IPS-18a (cell line): ENCODE results near the gene RTCA.
A peak's percentile ranks its signal among the peaks of the same experiment; 100 is the strongest.
"Not testable (repeated sequence)": the region's sequence is repeated elsewhere in the genome, so short reads cannot be mapped to it uniquely, and the experiment has no call there.

Experiments used
- H3K27ac ChIP-seq: one replicate; pipeline ENCODE4 v1.5.1; 2013; ENCODE audit warnings: low read length
- H3K27me3 ChIP-seq: one replicate; pipeline ENCODE4 v1.6.1; 2013; ENCODE audit warnings: mild to moderate bottlenecking, low read length; ENCODE audit not compliant: control insufficient read depth, insufficient read depth
- H3K36me3 ChIP-seq: one replicate; pipeline ENCODE4 v1.6.1; 2013; ENCODE audit warnings: low read depth, low read length; ENCODE audit not compliant: control insufficient read depth
- H3K4me1 ChIP-seq: one replicate; pipeline ENCODE4 v1.6.1; 2013; ENCODE audit warnings: low read depth, low read length; ENCODE audit not compliant: control insufficient read depth
- H3K4me3 ChIP-seq: one replicate; pipeline ENCODE4 v1.5.1; 2013; ENCODE audit warnings: low read length
- H3K9ac ChIP-seq: one replicate; pipeline ENCODE4 v1.6.1; 2013; ENCODE audit warnings: mild to moderate bottlenecking, low read length, moderate library complexity
- H3K9me3 ChIP-seq: one replicate; pipeline ENCODE4 v1.6.1; 2013; ENCODE audit warnings: low read depth, low read length; ENCODE audit not compliant: control insufficient read depth

RTCA gene

DNA sequence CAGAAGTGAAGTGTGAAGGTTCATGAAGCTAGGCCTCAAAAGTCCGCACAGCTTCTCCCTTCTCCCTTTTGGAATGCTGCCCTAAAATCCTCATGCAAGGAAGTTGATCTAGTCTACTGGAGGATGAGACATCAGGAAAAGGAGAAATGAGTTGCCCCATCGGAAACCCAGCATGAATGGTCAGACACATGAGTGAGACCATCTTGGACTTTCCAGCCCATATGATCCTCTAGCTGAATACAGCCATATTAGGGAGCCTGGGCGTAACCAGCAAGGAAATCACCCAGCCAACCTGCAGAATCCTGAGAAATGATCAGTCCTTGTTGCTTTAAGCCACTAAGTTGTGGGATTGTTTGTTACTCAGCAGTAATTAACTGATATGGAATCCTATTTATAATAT, 28.9 kb upstream of the RTCA start:
- H3K27ac ChIP-seq: no peak overlapping the region
- no peaks in the 10 kb centered on the region for H3K4me1 ChIP-seq
- no peak overlapping the region for H3K4me3 ChIP-seq
- peaks cover 32% of the 10 kb centered on the region for H3K36me3 ChIP-seq
- no peak overlapping the region for H3K9ac ChIP-seq
- H3K9me3 ChIP-seq: no peaks in the 10 kb centered on the region
- H3K27me3 ChIP-seq: no peaks in the 10 kb centered on the region

DNA sequence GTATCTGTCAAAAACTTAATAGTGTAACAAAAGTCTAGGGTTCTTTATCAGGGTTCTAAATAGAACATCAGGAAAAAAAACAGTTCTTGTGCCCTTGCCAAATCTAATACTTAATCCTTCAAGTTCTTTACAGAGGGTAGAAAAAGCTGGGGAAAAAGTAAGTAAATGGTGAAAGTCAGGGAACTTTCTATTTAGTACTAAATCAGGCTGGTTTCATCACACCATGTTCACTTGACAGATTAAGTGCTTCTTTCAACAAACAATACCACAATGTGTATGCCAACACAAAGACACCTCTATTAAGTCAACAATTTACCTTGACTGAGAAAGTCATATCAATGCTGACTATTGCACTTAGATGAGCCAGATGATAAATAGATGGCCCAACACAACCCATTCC, 26.1 kb upstream of the RTCA start:
- Histone ChIP-seq H3K4me1 (no peaks in the 10 kb centered on the region), H3K27ac (no peak overlapping the region), H3K4me3 (no peak overlapping the region), H3K9ac (no peak overlapping the region), H3K27me3 (no peaks in the 10 kb centered on the region), H3K9me3 (no peaks in the 10 kb centered on the region), H3K36me3 (peaks cover 19% of the 10 kb centered on the region)

DNA sequence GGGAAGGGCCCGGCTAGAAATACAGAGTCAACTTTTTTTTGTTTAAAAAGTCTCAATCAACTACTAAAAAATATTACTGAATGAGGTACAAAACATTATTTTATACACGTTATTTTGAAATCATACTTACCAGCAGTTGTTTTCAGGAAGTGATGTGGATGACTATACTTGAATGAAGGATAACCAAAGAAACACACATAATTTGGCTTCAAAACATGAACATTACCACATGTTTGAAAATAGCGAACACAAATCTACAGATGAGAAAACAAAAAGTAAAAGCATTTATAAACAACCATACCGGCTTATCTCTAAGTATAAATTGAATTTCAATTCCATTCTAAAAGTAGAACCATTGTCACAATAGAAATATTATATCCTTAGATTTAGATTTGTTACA, 25.4 kb upstream of the RTCA start:
- H3K27me3 ChIP-seq: no peaks in the 10 kb centered on the region
- H3K9ac ChIP-seq: no peak overlapping the region
- no peak overlapping the region for H3K4me3 ChIP-seq
- no peaks in the 10 kb centered on the region for H3K9me3 ChIP-seq
- H3K36me3 ChIP-seq: peaks cover 19% of the 10 kb centered on the region
- H3K27ac ChIP-seq: no peak overlapping the region
- no peaks in the 10 kb centered on the region for H3K4me1 ChIP-seq

DNA sequence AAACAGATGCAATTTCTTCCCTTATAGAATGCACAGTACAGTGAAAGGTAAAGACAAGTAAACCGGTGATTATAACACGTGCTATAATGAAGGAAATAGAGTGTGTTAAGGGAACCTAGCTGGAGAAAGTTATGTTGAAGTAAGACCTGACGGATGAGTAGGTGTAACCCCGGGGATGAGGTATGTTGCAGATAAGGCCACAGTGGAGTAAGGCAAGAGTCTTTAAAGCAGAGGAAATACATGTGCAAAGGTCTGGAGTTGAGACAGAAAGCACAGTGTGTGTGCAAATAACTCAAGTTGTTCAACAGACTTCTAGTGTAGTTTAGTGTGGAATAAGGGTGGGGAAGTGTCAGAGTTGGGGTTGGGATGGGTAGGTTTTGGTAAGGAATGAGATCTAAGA, 19.3 kb upstream of the RTCA start:
- Histone ChIP-seq H3K9ac (no peak overlapping the region), H3K4me3 (no peak overlapping the region), H3K9me3 (no peaks in the 10 kb centered on the region), H3K27ac (no peak overlapping the region), H3K4me1 (peaks cover 12% of the 10 kb centered on the region), H3K36me3 (no peaks in the 10 kb centered on the region), H3K27me3 (no peaks in the 10 kb centered on the region)

DNA sequence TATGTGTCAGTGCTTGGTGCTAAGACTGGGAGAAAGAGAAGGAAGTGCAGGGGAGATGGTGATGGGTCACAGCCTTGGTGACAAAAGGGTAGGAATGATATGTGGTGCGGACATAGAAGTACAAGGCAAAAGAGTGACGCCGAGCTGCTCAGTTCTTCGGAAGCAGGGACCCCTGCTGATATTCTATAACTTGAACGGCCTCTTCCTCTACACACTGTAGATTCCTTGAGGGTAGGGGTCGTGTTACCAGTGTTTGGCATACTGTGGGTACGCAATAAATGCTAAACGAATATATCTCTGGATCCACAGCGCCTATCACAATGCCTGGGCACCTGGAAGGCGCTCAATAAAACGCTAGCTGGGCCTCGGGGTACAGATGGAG, 16.9 kb upstream of the RTCA start:
- Histone ChIP-seq H3K9ac (peak overlapping the region; percentile 97), H3K4me3 (peak overlapping the region; percentile 100), H3K9me3 (no peaks in the 10 kb centered on the region), H3K27me3 (no peaks in the 10 kb centered on the region), H3K36me3 (no peaks in the 10 kb centered on the region), H3K4me1 (peaks cover 12% of the 10 kb centered on the region), H3K27ac (peak overlapping the region; percentile 95)

DNA sequence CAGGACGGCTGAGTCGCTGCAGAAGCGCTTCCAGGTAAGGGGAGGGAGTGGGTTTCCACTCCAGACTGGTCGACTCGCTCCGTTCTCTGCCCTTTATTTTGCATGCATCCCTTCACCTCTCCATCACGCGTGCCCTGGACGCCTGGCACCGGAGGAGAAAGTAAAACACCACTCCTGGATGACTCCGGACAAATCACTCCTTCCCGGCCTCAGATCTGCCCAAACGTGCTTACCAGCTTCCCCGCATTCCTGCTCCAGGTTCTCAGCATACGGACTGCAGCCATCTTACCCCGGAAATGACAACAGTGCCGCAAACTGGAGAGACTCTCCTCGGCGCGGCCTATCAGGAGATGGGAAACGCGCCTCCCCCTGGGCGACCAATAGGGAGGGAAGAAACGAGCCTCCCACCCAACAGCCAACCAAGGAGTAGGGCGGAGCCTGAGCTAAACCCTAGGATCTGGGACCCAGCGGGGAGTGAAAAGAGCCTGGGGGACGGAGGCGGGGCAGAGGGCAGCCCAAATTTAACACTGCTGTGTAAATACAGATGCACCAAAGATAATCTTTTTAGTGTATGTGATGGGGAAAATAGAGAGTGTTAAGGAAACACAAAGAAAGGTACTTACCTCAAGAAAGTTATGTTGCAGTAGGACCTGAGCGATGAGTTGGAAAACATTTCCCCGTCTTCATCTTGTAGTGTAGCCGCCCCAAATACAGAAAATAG, 16.3 kb upstream of the RTCA start, which contains the start of gene DBT:
TSS of gene DBT (minus strand) at position 298 of the 721 bp plus-strand sequence. CDS start at position 284, 14 bp downstream.
- no peaks in the 10 kb centered on the region for H3K9me3 ChIP-seq
- peak within 1 kb of the TSS; percentile 95 for H3K27ac ChIP-seq

DNA sequence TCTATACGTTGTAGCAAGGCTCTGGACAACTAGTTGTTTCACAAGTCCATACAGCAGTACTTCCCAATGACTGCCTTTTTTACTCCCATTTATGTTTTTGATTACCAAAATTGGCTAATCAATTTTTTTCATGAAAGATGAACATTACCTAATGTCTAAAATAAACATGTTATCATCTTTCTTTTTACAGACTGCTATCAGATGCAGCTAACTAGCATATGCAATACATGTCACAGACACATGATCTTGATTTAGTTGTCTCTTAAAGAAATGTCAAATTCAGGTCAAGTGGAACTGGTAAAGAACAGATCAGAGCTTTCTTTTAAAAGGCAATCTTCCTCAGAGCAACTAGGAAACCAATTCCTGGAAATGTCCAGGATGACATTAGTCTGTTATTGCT, 15.8 kb upstream of the RTCA start:
- no peaks in the 10 kb centered on the region for H3K36me3 ChIP-seq
- peak overlapping the region; percentile 76 for H3K27ac ChIP-seq
- peak overlapping the region; percentile 97 for H3K9ac ChIP-seq
- no peaks in the 10 kb centered on the region for H3K9me3 ChIP-seq
- H3K27me3 ChIP-seq: no peaks in the 10 kb centered on the region
- H3K4me3 ChIP-seq: peak overlapping the region; percentile 100
- peaks cover 12% of the 10 kb centered on the region for H3K4me1 ChIP-seq

More for the DNA sequence above, 16.3 kb upstream of the RTCA start, which contains the start of gene DBT:
- Histone ChIP-seq H3K4me1 (peaks cover 12% of the 10 kb centered on the region), H3K4me3 (peak within 1 kb of the TSS; percentile 100), H3K27me3 (no peaks in the 10 kb centered on the region), H3K9ac (peak within 1 kb of the TSS; percentile 97), H3K36me3 (no peaks in the 10 kb centered on the region)

DNA sequence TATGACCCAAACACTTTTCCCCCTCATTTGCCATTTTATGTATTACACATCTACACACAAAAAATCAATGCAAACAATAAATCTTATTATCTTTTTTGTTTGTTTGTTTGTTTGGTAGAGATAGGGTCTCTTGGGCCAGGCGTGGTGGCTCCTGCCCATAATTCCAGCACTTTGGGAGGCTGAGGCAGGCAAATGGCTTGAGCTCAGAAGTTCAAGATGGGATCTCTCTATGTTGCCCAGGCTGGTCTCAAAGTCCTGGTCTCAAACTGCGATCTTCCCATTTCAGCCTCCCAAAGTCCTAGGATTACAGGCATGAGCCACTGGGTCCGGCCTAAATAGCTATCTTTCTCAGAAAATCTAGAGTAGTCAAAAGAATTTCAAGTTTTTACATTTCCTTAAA, 15.2 kb upstream of the RTCA start:
- H3K27me3 ChIP-seq: no peaks in the 10 kb centered on the region
- H3K4me1 ChIP-seq: peaks cover 12% of the 10 kb centered on the region
- H3K9ac ChIP-seq: no peak overlapping the region
- H3K27ac ChIP-seq: no peak overlapping the region
- no peaks in the 10 kb centered on the region for H3K36me3 ChIP-seq
- no peaks in the 10 kb centered on the region for H3K9me3 ChIP-seq
- no peak overlapping the region for H3K4me3 ChIP-seq

DNA sequence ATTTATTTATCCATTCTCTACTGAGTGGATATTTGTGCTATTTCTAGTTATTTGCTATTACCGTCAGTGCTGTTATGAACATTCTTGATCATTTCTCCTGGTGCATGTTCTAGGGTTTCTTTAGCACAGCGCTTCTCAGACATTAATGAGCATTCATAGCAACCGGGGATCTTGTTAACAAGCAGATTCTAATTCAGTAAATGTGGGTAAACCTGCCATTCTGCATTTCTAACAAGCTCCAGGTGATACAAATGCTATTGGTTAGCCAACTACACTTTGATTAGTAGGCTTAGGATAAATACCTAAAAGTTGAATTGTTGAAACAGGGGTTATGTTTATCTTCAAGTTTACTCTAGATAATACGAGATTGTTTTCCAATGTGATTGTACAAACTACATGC, 13.1 kb upstream of the RTCA start:
- peaks cover 12% of the 10 kb centered on the region for H3K4me1 ChIP-seq
- no peak overlapping the region for H3K27ac ChIP-seq
- no peaks in the 10 kb centered on the region for H3K9me3 ChIP-seq
- no peak overlapping the region for H3K9ac ChIP-seq
- H3K27me3 ChIP-seq: no peaks in the 10 kb centered on the region
- H3K36me3 ChIP-seq: no peaks in the 10 kb centered on the region
- no peak overlapping the region for H3K4me3 ChIP-seq

DNA sequence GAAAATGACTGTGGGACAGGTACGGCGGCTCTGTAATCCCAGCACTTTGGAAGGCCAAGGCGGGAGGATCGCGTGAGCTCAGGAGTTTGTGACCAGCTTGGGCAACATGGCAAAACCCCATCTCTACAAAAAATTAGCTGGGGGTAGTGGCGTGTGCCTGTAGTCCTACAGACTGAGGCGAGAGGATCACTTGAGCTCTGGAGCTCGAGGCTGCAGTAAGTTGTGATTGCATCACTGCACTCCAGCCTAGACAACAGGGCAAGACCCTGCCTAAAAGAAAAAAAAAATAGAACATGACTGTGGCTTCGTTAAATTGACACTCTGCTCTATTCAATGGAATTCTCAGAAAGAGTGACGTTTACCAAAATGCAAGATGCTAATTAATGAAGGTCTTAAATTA, 12.5 kb upstream of the RTCA start:
- no peak overlapping the region for H3K27ac ChIP-seq
- H3K36me3 ChIP-seq: no peaks in the 10 kb centered on the region
- H3K4me1 ChIP-seq: peaks cover 12% of the 10 kb centered on the region
- no peak overlapping the region for H3K4me3 ChIP-seq
- H3K9ac ChIP-seq: no peak overlapping the region
- H3K9me3 ChIP-seq: no peaks in the 10 kb centered on the region
- H3K27me3 ChIP-seq: no peaks in the 10 kb centered on the region

DNA sequence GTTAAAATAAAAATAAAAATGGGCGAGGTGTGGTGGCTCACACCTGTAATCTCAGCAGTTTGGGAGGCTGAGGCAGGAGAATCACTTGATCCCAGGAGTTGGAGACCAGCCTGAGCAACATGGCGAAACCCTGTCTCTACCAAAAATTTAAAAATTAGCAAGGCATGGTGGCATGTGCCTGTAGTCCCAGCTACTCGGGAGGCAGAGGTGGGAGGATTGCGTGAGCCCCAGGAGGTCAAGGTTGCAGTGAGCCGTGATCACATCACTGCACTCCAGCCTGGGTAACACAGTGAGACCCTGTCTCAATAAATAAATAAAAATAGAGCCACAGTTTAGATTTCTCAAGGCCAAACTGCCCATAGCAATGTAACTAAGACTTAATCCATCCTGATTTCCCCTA, 9.7 kb upstream of the RTCA start:
- not testable (repeated sequence) for H3K27me3 ChIP-seq, H3K4me1 ChIP-seq, H3K9me3 ChIP-seq, H3K36me3 ChIP-seq, H3K27ac ChIP-seq, H3K9ac ChIP-seq, H3K4me3 ChIP-seq

DNA sequence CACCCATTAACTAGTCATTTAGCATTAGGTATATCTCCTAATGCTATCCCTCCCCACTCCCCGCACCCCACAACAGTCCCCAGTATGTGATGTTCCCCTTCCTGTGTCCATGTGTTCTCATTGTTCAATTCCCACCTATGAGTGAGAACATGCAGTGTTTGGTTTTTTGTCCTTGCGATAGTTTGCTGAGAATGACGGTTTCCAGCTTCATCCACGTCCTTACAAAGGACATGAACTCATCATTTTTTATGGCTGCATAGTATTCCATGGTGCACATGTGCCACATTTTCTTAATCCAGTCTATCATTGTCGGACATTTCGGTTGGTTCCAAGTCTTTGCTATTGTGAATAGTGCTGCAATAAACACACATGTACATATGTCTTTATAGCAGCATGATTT, 7.6 kb upstream of the RTCA start:
- not testable (repeated sequence) for H3K27ac ChIP-seq, H3K4me3 ChIP-seq

More for the DNA sequence above, 7.6 kb upstream of the RTCA start:
- not testable (repeated sequence) for H3K27me3 ChIP-seq, H3K4me1 ChIP-seq, H3K9ac ChIP-seq, H3K36me3 ChIP-seq, H3K9me3 ChIP-seq
